HepG2 (cell line): ENCODE results near the gene GPR158.

Experiments used
- FOXA1 ChIP-seq, 2 experiments: fragments of 450-650 bp in 1 of 2; sonication (generic) in 1 of 2; formaldehyde crosslinking in 1 of 2; IDR thresholded peaks; 2 replicates each; pipeline versions ENCODE4 v1.4.0 to v1.6.1; 2016 to 2020; ENCODE audit warnings: missing genetic modification reagents in 1 of 2
- SIN3A ChIP-seq: IDR thresholded peaks from 2 replicates; pipeline ENCODE4 v1.6.1; 2011; ENCODE audit warnings: low read depth, mild to moderate bottlenecking, control low read depth, low read length, borderline replicate concordance

DNA sequence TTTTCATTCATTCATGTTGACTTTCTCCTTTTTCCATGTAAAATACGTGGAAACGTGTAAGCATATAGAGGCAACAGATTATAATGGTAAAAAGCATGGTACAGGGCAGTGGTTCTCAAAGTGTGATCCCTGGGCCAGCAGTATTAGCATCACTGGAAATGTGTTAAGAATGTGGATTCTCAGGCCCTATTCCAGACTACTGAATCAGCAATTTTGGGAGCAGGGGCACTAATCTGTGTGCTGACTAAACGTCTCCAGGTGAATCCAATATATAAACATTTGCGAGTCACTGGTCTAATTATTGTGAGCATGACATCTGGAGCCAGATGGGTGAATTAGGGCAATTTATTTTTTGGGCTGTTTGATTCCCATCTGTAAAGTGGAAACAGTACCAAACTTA, 5.1 kb upstream of the GPR158 start:
- TF ChIP-seq SIN3A (no peak), FOXA1 (IDR thresholded peaks at IDR 0.05) (no peak), FOXA1 (CRISPR knock-in tag; IDR thresholded peaks at IDR 0.05) (no peak)
